Measurements from ENCODE around the gene SH2D7.

The SH2D7 gene

DNA sequence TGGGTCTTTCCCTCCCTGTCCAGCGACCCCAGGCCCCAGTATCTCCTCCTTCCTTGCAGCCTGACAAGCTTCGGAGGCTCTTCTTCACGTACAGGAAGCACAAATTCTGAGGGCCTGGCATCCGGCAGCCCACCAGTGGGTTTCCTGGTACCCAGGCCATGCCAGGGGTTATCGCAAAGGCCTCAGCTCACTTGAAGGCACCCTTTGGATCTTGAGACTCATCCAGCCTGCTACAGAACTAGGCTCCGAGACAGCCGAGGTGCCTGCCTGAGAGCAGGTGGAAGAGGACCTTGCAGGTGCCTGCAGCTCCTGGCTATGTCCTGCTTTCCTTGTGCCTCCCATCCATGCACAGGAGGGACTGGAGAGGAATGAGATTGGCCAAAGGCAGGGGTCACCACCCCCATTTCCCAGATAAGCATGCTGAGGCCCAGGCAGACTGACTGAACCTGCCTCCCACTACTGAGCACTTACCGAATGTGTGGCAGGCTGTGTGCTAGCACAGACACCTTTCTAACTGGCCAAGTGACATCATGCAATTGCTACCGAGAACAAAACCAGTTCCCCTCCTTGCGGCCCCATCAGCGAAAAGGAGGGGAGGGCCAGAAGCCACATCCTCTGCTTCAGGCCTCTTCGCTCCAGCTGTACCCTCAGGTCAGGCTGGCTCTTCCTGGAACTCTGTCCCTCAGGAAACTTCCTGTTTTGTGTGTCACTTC, 11.2 kb downstream of the SH2D7 start:
- DNase-seq (ENCODE audit: low read depth, low spot score): peak; percentile 12

DNA sequence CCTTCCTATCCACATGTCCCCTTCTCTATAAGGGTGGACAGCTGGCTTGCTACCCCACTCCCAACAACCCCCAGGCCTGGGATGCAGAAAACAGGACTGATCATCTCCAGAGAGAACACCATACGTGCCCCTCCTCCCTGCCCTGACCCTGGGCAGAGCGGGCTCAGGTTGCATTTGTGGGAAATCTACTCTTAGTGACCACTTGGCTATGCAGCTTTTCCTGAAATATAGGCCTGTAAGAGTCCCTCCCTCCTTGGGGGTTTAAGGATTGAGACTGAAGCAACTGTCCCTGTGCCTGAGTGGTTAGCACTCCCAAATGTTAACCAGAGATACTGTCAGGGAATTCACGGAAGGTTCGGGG, 11.7 kb downstream of the SH2D7 start:
- no peak for DNase-seq (ENCODE audit: low read depth, low spot score)

DNA sequence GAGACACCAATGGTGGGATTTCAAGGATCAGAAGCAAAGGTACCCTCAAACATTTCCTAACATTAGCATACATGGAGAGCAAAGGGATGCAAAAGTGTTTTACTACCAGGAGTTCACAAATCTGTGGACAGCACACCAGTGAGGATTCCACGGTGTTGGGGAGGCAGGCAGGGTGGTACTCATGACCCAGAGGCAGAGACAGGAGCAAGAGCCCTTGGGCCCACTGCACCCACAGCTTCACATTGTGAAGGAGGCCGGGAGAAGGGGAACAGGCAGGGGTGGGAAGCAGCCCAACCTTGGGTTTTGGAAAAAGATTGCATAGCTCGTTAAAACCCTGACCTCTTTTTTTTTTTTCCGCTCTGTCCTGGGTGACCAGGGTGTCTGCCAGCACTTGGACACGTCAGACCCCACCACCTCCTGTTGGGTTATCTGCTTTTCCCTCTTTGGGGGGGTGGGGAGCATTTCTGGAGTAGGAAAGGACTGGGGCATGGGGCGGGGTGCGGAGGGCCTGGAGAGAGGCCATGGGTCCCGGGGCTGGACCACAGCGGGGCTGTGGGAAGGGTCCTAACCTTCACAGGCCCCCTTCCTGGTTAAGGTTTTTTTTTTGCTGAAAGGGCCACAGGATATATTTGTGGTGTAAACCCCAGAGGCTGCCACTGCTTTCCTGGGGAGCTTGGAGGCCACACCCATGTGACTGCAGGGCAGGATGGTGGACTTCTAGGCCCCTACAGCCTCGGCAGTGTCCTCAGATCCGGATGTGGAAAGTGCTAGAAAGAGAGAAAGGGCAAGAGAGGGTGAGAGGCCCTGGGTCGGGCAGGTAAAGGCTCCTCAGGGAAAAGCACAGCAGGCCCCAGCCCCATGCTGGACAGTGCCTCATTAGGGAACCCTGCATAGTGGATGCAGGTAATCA, 12.5 kb downstream of the SH2D7 start:
- DNase-seq (ENCODE audit: low read depth, low spot score): no peak

DNA sequence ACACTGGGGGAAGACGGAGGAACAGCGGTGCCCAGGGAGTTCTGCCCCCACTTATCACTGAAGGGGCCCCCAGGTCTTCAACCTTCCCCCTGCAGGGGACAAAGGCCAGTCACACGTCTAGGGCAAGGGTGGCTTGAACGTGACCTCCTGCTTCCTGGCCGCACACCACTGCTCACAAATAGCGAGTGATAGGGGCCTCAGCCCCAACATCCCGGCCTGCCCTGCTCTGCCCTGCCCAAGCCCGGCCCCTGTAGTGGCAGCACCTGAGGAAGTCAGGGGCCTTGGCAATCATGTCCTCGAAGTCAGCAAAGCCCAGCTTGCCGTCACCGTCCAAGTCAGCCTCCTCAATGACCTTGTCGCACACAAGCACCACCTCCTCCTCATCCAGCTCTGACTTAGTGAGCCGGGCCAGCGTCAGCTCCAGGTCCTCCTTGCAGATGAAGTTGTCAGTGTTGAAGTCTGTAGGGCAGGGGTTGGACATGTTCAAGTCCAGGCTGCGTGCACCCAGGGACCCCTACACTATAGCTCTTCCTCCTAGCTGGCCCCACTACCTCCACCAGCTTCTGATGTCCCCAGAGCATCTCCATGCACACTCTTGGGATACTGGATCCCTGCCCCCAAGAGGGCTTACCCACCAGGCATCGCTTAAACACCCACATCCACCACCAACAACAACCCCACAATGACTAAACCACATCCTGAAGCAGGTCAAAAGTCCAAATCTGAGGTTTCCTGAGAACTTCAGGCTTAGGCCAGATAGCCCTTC, 13.3 kb downstream of the SH2D7 start:
- no peak for DNase-seq (ENCODE audit: low read depth, low spot score)

DNA sequence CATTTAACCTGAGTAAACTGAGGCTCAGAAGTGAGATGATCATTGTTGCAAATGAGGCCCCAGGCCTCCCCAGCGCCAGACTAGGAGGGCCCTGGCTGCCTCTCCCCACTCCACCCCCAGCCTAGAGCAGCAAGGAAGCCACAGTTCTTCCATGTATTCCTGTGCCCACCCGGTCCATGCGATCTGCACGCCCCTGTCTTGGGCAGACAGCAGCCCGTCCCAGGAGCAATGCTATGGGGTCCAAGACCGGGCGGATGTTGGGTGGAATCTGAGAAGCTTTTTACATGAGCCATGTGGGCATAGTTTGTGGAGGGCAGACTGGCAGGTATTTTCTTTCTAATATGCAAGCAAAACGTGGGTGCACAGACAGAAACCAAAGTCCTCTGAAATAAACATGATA, 15.1 kb downstream of the SH2D7 start:
- no peak for DNase-seq (ENCODE audit: low read depth, low spot score)

DNA sequence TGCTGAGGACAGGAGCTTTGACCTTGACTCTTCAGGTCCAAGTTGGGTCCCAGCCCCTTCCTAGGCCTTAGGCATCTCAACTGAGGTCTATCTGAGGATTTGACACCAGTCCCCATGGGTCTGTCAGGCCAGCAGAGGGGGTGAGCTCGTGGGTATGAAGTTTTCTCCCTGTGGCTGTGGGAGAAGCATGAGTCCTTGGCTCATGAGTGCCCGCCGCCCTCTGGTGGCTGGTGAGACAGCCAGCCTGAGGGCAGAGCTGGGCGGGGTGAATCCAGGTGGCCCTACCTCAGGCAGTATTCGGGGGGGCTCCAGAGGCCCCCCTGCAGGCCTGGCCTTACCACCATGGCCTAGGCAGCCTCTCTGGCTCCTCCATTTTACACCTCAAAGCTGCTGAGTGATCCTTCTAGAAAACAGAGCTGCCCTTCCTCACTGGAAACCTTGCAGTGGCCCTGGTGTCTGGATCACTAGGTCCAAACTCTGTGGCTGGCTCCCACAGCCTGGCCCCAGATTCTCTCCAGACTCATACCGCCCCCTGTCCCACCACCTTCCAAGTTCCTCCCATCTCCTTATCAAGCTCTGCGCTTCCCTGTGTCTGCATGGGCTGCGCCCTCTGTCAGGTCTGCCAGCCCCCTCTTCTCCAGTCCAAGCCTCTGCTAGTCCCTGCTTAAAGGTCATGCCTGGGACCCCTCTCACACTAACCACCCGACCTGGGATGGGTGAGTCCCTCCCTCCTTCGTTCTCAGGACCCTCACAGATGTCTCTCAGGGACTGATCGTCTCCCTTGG, 16.1 kb downstream of the SH2D7 start:
- DNase-seq (ENCODE audit: low read depth, low spot score): peak; percentile 78

DNA sequence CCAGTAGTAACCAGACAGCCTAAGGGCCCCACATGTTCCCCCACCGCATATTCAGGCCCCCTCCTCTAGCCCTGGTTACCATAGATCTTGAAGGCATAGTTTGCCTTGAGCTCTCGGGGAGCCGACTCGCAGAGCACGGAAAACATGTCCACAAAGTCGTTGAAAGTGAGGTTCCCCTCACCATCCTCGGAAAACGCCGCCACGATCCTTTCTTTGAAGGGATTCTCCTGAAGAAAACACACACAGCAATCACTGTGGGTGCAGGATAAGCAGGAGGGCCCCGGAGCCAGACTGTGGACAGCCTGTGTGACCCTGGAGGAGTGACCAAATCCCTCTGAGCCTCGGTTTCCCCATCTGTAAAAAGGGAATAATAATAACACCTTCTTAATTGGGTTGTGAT, 16.8 kb downstream of the SH2D7 start:
- no peak for DNase-seq (ENCODE audit: low read depth, low spot score)

DNA sequence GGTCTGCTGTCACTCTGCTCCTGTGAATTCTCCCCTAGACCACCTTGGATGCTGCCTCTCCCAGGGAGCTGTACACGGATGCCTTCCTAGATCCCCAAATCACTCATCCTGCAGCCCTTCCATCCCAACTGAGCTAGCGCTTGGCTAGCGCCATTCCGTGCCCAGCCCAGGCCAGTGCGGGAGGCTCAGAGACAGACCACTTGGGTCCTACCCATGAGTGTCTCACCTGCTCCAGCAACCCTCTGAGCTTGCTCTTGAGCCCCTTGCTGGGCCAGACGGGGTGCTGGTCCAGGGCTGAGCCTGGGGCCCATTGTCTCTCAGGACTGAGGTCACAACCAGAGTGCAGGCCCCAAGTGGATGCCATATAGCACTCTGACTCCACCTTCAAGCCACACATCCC, 17.7 kb downstream of the SH2D7 start:
- no peak for DNase-seq (ENCODE audit: low read depth, low spot score)

DNA sequence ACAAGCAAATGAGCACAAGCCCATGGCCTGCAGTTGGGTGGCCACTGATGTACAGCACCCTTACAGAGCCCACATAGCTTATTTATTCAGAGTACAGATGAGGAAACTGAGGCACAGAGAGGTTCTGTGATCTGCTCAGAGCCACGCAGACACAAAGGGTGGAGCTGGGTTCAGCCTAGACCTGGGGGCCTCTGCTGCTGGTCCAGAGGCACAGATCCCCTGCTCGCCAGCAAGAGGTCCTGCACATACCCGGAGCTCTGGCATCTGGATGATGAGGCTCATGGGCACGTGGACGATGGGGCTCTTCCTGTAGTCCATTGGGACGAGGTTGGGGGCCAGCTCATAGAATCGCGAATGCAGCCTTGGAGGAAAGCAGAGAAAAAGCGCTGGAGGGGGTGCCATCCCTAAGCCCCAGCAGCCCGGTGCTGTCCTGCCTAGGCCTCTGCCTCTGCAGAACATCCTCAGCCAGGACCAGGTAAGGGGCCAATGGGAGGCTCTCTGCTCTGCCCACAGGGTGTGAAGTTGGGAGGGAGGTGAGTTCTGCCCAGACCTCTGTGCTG, 18.6 kb downstream of the SH2D7 start:
- DNase-seq (ENCODE audit: low read depth, low spot score): no peak

DNA sequence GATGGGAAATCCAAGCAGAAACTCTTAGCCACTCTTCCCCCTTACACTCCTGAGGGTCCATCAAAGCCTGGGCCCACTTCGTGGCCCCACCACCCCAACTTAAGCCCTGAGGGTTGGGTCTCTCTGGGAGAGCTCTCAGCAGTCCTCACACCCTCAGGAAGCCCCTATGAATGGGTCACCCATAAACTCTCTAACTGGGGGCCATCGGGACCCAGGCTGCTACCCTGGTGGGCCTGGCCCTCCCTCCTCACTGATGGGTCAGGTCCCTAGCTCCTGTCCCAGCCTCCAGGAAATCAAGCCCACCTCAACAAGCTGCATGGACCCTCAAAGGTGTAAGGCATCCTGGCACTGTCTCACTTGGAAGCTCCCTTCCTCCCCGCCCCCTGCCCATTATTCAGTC, 19.4 kb downstream of the SH2D7 start:
- DNase-seq (ENCODE audit: low read depth, low spot score): no peak

DNA sequence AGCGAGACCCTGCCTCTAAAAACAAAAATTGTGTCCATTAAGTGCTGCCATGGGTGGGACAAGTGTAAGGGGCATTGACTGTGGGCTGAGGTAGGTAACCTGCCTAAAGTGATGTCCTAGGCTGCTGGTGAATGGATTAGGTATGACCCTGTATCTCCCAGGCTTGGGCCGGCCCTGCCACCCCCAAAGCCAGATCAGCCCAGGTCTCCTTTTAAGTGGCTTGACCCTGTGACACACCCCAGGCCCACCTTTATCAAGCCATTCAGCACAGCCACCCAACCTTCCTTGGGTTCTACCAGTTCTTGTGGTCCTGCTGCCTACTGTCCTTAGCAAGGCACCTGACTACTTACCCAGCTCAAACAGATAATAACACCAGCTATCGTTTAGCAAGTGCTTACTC, 20.2 kb downstream of the SH2D7 start:
- no peak for DNase-seq (ENCODE audit: low read depth, low spot score)

DNA sequence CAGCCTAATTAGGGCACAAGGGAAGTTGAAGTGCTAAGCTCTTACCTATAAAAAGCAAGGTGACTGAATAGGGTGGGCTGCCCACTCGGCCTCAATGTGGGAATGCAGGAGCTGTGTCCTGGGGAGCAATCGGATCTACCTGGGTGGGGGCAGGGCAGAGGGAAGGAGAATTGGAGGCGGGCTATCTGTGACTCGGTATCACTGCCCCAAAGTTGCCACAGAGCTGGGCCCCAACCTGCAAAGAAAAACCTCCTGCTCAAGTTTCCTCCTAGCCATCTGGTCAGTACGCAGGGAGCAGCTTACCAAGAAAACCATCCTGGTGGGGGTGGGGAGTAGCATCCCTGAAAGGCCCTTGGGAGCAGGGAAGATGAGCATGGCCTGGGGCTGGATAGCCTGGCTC, 28.2 kb downstream of the SH2D7 start:
- no peak for DNase-seq (ENCODE audit: low read depth, low spot score)

DNA sequence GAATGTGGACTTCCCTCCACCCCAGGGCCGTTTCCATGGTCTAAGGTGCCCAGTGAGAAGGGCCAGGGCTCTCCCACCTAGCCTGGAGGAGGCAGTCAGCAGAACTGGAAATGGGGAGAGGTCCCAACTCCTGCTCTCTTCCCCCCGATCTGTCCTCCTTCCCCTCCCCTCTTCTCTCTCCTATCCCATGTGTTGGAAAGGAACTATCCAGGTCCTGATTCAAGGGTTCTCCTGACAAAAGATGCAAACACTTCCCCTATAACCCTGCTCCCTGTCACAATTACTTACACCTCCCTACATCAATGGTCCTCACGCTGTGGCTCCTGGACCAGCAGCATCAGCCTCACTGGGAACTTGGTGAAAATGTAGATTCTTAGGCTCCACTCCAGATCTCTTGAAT, 32.9 kb downstream of the SH2D7 start:
- DNase-seq (ENCODE audit: low read depth, low spot score): no peak

DNA sequence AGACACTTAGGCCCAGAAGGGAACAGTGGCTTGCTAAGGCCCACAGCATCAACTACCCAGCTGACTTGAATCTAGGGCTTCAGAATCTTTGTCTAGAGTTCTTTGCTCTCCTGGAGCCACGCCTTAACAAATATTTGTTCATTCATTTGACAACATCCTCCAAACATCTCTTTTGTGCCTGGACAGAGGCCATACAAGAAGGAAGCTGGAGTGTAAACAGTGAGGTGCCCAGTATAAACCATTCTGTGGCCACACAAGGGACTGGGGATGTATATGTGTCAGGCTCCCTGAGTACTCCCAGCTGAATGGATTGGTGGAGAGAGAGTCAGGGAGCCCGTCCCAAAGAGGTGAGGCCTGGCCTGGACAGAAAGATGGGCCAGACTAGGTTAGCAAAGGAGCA, 35.5 kb downstream of the SH2D7 start:
- no peak for DNase-seq (ENCODE audit: low read depth, low spot score)

DNA sequence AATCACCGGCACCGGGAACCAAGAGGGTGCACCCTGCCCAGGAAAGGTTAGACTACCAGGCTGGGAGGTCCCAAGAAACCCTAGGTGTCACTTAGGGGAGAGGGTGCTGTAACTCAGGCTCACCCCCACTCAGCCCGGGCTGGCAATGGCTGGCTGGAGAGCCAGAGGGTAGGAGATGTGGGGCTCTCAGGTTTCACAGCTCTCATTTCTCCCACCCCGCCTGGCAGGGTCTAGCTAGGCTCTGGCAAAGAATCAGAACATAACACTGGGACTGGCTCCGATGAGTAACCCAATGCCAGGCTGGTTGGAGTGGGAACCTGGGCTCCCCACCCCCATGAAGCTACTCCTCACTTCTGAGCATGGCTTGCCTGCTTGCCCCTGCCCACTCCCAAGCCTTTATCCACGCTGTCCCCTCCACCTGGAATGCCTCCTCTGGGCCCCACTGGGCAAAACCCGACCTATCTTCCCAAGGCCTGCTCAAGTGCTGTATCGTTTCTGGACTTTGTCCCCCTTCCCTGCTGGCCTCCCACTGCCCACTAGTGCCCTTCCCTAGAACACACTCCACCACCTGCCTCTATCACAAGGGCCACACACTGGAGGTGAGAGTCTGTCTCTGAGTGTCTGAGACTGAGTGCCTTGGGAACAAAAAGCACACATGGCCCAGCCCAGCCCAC, 36.9 kb downstream of the SH2D7 start:
- no peak for DNase-seq (ENCODE audit: low read depth, low spot score)

DNA sequence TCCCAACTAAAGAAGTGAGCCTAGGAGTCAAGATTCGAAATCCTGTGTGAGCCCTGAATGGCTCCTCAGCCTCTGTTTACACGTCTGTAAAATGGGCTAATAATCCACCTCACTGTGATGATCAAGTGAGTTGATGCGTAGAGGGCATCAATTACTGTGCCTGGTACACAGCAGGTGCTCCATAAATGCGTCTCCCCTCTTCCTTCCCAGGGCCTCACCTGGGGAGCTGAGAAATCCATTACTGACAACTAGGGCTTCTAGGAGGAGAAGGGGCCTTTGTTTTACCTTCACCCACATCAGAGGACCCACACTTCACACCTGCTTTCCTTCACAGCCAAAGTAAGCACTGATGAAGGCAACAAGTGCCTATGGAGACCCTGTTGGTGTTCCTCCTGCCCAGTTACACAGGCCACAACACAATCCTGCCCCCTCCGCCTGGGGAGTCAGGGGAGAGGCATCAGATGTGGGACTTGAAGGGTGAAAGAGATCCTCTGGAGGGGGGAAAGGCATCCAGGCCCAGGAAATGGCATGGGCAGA, 37.5 kb downstream of the SH2D7 start:
- no peak for DNase-seq (ENCODE audit: low read depth, low spot score)

DNA sequence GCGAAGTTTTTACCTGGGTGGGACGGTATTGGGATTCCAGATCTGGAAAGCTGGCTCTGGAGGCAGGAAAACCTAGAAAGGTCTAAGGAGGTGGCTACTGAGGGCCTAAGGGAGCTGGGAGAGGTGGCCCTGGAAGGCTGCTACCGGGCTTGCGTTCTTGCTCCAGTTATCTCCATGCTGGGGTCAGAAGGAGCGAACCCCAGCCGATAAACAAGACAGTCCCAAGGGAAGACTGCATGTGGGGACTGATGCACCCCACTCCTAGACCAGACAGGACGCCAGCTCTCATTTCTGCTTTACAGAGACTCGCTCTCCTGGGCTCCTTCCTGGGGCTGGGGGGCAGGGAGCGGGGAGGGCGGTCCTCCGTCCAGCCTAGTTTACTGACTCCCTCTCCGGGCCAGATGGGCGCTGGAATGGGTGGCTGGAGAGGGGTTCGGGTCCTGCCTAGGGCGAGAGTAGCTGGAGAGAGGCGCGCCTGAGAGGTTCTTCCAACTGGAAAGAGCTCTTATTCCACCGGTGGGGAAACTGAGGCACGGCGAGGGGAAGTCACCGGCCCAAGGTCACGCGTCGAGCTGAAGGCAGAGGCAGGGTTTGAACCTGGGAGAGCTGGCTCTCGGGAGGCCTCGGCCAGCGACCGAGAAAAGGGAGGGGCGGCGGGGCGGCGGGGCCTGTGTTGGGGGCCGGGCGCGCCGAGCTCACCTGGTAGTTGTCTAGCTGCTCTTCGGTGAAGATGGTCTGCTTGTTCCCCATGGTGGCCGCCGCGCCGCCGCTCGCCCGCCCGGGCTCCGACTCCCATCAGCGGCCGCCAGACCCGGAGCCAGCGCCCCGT, 38.3 kb downstream of the SH2D7 start:
- no peak for DNase-seq (ENCODE audit: low read depth, low spot score)

DNA sequence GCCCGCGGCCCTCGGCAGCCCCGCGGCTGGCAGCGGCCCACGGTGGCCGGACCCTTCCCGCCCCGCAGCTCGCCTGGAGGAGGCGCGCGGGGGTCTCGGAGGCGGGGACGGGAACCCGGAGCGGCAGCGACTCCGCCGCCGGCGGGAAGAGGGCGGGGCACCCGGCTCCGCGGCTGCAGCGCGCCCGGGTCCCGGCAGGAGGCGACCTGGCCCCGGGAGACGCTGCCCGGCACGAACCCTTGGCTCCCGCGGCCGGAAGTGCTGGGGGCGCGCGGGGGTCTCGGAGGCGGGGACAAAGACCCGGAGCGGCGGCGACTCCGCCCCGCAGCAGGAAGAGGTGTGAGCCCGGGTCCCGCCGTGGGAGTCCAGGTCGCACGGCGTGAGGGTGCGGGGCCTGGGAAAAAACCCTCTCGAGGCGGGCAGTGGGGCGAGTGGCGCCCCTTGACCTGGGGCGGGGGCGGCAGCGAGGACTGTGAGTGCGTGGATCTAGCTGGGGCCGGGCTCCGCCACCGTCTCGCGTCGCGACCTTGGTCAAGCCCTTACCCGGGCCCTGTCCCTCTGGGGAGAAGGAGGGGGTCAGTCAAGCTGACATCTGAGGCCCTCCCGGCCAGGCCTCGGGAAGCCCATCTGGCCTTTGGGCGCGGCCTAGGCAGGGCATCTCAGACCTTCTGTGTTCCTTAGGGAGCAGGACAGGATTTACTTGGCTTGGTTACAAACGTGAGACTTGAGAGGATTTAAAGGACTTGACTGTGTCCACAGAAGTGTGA, 39.1 kb downstream of the SH2D7 start, which contains the start of gene CIB2:
TSS of gene CIB2 (minus strand) at position 151 of the 767 bp plus-strand sequence. CDS start 230 bp downstream, outside the sequence.
- peak; percentile 43 for DNase-seq (ENCODE audit: low read depth, low spot score)

DNA sequence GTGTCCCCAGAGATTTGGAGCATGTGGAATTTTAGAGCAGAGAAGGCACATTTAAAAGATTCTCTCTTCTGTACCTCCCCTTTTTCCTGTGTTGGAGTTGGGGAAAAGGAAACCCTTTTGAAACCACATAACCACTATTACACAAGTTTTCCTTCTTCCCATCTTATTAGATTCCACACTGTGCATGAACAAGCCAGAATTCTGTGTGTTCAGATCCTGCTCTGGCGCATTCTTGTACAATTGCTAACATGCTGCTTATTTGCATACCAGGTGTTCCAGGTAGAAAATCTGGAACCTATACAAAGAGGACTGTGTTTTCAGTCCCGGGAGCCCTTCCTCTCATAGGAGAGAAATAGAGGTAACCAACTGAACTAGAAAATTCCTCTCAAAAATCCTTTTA, 41.4 kb downstream of the SH2D7 start:
- no peak for DNase-seq (ENCODE audit: low read depth, low spot score)

All from activated CD4-positive, CD25-positive, alpha-beta regulatory T cell treated with anti-CD3 and anti-CD28 coated beads, Interleukin-2, amount 50 U/mL, for 16 hours (primary cell).